Parathyroid adenoma (tissue), 2 donors: Measurements from ENCODE around the gene ITPK1.

ENCODE experiments used
- H2AFZ ChIP-seq: fragments of 300-600 bp; sonication (generic); one replicate; pipeline ENCODE4 v1.7.0; 2017; ENCODE audit warnings: antibody characterized with exemption, mild to moderate bottlenecking
- H3K27ac ChIP-seq: fragments of 300-600 bp; sonication (generic); one replicate; pipeline ENCODE4 v1.7.0; 2017
- H3K27me3 ChIP-seq: fragments of 300-600 bp; sonication (generic); one replicate; pipeline ENCODE4 v1.7.0; 2017; ENCODE audit warnings: low read length; ENCODE audit not compliant: control insufficient read depth, insufficient read depth
- H3K36me3 ChIP-seq: fragments of 300-600 bp; sonication (generic); one replicate; pipeline ENCODE4 v1.7.0; 2017; ENCODE audit warnings: low read length; ENCODE audit not compliant: control insufficient read depth, insufficient read depth
- H3K4me1 ChIP-seq: fragments of 300-600 bp; sonication (generic); one replicate; pipeline ENCODE4 v1.7.0; 2017; ENCODE audit warnings: control low read depth
- H3K4me2 ChIP-seq: fragments of 300-600 bp; sonication (generic); one replicate; pipeline ENCODE4 v1.7.0; 2017; ENCODE audit warnings: low read length
- H3K4me3 ChIP-seq: fragments of 300-600 bp; sonication (generic); one replicate; pipeline ENCODE4 v1.7.0; 2017; ENCODE audit warnings: low read depth, low read length
- H3K79me2 ChIP-seq: fragments of 300-600 bp; sonication (generic); one replicate; pipeline ENCODE4 v1.7.0; 2017; ENCODE audit warnings: control low read depth
- H3K9ac ChIP-seq: fragments of 300-600 bp; sonication (generic); one replicate; pipeline ENCODE4 v1.7.0; 2017; ENCODE audit warnings: mild to moderate bottlenecking
- H3K9me3 ChIP-seq: fragments of 300-600 bp; sonication (generic); one replicate; pipeline ENCODE4 v1.7.0; 2017; ENCODE audit warnings: low read length; ENCODE audit not compliant: control insufficient read depth
- TF ChIP-seq, protein P1 (sequence below): fragments of 300-600 bp; sonication (generic); IDR thresholded peaks from one replicate; pipeline ENCODE4 v1.7.0; 2017; ENCODE audit warnings: antibody characterized with exemption, mild to moderate bottlenecking
- donor health status: primary hyperparathyroidism.

Gene ITPK1

DNA sequence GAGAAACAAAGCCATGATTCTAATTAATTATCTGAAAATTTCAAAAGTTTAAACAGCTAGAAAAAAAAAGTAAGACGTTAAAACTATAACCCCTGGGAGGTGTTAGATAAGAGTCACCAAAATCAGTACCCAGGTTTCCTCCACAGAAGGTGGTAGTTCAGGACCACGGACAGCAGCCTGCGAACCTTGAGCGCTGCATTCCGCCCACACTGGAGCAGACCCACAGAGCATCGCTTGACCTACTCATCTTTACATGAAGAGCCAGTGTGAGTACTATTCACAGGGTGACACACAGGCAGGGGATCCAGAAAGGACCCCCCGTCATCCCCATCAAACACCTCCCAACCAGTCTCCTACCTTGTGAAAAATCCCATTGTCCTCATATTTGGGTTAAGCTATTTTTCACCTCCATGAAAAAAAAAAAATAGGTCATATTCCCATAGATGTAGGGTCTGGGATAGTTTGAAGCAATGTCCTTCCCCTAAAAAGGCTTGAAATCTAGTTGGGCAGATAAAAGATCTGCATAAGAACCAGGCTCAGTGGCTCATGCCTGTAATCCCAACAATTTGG is 201.6 kb downstream of the ITPK1 start:
- no peaks in the 10 kb centered on the region for H3K4me1 ChIP-seq
- no peaks in the 10 kb centered on the region for H3K9me3 ChIP-seq
- H3K27ac ChIP-seq = no peak overlapping the region
- H3K36me3 ChIP-seq = no peaks in the 10 kb centered on the region
- H3K27me3 ChIP-seq = no peaks in the 10 kb centered on the region
- no peak overlapping the region for H3K9ac ChIP-seq
- H2AFZ ChIP-seq = no peak overlapping the region
- TF ChIP-seq, protein P1, sequence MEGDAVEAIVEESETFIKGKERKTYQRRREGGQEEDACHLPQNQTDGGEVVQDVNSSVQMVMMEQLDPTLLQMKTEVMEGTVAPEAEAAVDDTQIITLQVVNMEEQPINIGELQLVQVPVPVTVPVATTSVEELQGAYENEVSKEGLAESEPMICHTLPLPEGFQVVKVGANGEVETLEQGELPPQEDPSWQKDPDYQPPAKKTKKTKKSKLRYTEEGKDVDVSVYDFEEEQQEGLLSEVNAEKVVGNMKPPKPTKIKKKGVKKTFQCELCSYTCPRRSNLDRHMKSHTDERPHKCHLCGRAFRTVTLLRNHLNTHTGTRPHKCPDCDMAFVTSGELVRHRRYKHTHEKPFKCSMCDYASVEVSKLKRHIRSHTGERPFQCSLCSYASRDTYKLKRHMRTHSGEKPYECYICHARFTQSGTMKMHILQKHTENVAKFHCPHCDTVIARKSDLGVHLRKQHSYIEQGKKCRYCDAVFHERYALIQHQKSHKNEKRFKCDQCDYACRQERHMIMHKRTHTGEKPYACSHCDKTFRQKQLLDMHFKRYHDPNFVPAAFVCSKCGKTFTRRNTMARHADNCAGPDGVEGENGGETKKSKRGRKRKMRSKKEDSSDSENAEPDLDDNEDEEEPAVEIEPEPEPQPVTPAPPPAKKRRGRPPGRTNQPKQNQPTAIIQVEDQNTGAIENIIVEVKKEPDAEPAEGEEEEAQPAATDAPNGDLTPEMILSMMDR = no peak
- H3K79me2 ChIP-seq = no peaks in the 10 kb centered on the region
- no peak overlapping the region for H3K4me3 ChIP-seq
- H3K4me2 ChIP-seq = no peak overlapping the region

- no peak overlapping the region for H3K4me2 ChIP-seq
- TF ChIP-seq, protein P1 = no peak
- H2AFZ ChIP-seq = no peak overlapping the region
- peaks cover 8% of the 10 kb centered on the region for H3K4me1 ChIP-seq
- H3K9ac ChIP-seq = no peak overlapping the region
- H3K9me3 ChIP-seq = no peaks in the 10 kb centered on the region
- no peaks in the 10 kb centered on the region for H3K27me3 ChIP-seq
- H3K27ac ChIP-seq = no peak overlapping the region
- no peaks in the 10 kb centered on the region for H3K36me3 ChIP-seq
- H3K79me2 ChIP-seq = peaks cover 9% of the 10 kb centered on the region
- no peak overlapping the region for H3K4me3 ChIP-seq
Measured at GRCh38 chr14:92907316-92907911, 208.3 kb downstream of the ITPK1 start.

DNA sequence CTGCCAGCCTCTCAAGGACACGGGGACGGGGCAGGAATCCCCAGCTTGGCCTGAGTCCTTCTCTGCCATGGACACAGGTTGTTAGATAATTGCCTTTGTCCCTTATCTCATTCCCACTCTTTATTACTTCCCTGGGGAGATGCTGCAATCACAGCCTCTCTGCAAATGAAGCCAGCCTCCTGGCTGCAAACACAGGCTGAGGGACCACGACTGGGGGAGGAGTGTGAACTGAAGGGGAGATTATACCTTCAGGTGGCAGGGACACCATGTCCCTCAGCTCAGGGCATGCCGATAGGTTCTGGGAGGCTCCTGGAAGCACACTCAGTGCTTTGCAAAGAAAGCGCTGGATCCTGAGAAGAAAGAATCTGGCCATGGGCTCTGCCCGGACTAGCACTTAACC is 208.9 kb downstream of the ITPK1 start:
- peaks cover 9% of the 10 kb centered on the region for H3K79me2 ChIP-seq
- TF ChIP-seq, protein P1 = no peak
- no peak overlapping the region for H3K27ac ChIP-seq
- H3K4me2 ChIP-seq = no peak overlapping the region
- no peak overlapping the region for H3K4me3 ChIP-seq
- H2AFZ ChIP-seq = no peak overlapping the region
- H3K4me1 ChIP-seq = peaks cover 11% of the 10 kb centered on the region
- H3K36me3 ChIP-seq = no peaks in the 10 kb centered on the region
- H3K9ac ChIP-seq = no peak overlapping the region
- H3K9me3 ChIP-seq = no peaks in the 10 kb centered on the region
- H3K27me3 ChIP-seq = no peaks in the 10 kb centered on the region

GRCh38 chr14:92906420-92906819 is 209.3 kb downstream of the ITPK1 start:
- H3K27me3 ChIP-seq = no peaks in the 10 kb centered on the region
- TF ChIP-seq, protein P1 = no peak
- H3K9ac ChIP-seq = no peak overlapping the region
- H2AFZ ChIP-seq = no peak overlapping the region
- peaks cover 9% of the 10 kb centered on the region for H3K79me2 ChIP-seq
- no peak overlapping the region for H3K27ac ChIP-seq
- H3K36me3 ChIP-seq = no peaks in the 10 kb centered on the region
- no peaks in the 10 kb centered on the region for H3K9me3 ChIP-seq
- H3K4me1 ChIP-seq = peaks cover 11% of the 10 kb centered on the region
- H3K4me2 ChIP-seq = no peak overlapping the region
- H3K4me3 ChIP-seq = no peak overlapping the region

DNA sequence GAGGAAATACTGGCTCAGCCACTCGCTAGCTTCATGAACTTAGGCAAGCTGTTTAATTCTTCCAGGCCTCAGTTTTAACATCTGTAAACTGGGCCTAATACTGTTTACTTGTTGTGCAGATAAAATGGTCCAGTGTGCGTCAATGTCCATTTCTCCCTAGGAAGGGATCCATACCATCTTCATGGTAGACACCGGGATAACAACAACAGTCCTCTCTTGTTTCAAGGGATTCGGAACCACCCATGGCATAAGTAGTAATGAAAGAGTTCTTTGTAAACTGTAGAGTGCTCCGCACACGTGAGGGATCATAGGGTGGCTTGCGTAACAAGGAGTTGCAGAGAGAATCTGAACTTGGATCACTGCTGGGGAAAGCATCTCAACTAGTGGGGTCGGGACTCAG is 210.1 kb downstream of the ITPK1 start:
- H3K27ac ChIP-seq = no peak overlapping the region
- no peak overlapping the region for H3K4me2 ChIP-seq
- H3K27me3 ChIP-seq = no peaks in the 10 kb centered on the region
- peaks cover 14% of the 10 kb centered on the region for H3K79me2 ChIP-seq
- H3K4me3 ChIP-seq = no peak overlapping the region
- TF ChIP-seq, protein P1 = no peak
- H3K9me3 ChIP-seq = no peaks in the 10 kb centered on the region
- peaks cover 14% of the 10 kb centered on the region for H3K4me1 ChIP-seq
- H2AFZ ChIP-seq = no peak overlapping the region
- H3K36me3 ChIP-seq = no peaks in the 10 kb centered on the region
- no peak overlapping the region for H3K9ac ChIP-seq
